Measurements from ENCODE around the gene LKAAEAR1. TPM values are rescaled to one million over a fixed set of nuclear protein-coding genes. Genes with fewer than 3 reads are reported as not detected.

LKAAEAR1 gene
- total and polyA plus RNA-seq, 9 of the 15 experiments (the other 6 are each of a cell fraction or from before 2014, with no cell fraction given) = not detected

DNA sequence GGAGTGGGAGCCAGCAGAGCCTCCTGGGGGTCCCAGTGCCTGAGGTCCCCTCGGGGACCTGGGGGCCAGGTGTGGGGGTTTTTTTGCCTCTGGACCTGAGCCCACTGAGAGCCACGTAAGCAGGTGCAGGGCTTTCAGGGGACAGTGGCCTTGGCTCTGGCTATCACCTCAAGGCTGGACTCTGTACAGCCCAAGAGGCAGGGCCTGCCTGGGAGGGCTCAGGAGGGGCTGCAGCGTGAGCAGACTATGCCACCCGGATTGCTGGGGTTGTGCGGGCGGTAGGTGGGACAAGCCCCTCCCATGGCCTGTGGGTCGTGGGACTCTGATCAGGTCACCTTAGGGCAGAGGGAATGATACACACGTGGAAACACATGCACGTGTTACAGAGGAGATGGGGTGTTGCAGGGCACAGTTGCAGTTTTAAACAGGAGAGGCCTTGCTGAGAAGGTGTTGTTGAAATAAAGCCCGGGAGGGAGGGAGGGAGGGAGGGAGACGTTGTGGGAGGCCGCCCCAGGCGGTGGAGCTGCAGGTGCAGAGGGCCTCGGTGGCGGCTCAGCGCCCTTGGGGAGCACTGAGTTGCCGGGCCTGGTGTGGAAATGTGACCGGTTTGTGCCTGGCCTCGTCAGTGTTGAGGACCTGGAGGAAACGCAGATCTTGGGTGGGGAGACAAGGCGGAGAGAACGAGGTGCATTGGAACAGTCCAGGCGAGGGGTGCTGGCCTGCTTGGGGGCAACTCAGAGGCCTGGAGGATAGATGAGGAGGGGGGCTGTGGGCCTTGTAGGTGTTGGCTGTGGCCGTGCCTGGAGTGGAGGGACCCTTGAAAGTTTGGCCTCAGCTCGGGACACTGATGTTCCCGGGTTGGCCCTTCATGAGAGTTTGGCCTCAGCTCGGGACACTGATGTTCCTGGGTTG, 18.9 kb downstream of the LKAAEAR1 start (continued):
- no peak for TF ChIP-seq DIDO1 (tag; IDR thresholded peaks at IDR 0.05; ENCODE audit: low read depth)
- TF ChIP-seq ZNF586 (CRISPR knock-in tag; conservative IDR thresholded peaks at IDR 0.05) = no peak
- TF ChIP-seq ZNF436 (CRISPR knock-in tag; IDR thresholded peaks at IDR 0.05) = no peak
- TF ChIP-seq, protein P1, sequence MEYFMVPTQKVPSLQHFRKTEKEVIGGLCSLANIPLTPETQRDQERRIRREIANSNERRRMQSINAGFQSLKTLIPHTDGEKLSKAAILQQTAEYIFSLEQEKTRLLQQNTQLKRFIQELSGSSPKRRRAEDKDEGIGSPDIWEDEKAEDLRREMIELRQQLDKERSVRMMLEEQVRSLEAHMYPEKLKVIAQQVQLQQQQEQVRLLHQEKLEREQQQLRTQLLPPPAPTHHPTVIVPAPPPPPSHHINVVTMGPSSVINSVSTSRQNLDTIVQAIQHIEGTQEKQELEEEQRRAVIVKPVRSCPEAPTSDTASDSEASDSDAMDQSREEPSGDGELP (CRISPR knock-in tag; IDR thresholded peaks at IDR 0.05; ENCODE audit: borderline replicate concordance) = 0 out of 2 replicates have a peak, but pooled peaks have one; percentile 36
- TF ChIP-seq PML (IDR thresholded peaks at IDR 0.05; ENCODE audit: low read length) = no peak
- TF ChIP-seq, protein P2, sequence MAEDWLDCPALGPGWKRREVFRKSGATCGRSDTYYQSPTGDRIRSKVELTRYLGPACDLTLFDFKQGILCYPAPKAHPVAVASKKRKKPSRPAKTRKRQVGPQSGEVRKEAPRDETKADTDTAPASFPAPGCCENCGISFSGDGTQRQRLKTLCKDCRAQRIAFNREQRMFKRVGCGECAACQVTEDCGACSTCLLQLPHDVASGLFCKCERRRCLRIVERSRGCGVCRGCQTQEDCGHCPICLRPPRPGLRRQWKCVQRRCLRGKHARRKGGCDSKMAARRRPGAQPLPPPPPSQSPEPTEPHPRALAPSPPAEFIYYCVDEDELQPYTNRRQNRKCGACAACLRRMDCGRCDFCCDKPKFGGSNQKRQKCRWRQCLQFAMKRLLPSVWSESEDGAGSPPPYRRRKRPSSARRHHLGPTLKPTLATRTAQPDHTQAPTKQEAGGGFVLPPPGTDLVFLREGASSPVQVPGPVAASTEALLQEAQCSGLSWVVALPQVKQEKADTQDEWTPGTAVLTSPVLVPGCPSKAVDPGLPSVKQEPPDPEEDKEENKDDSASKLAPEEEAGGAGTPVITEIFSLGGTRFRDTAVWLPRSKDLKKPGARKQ (CRISPR knock-in tag; IDR thresholded peaks at IDR 0.05) = no peak
- TF ChIP-seq SIN3B (IDR thresholded peaks at IDR 0.05; ENCODE audit: low read depth) = no peak
- TF ChIP-seq RUNX1 (IDR thresholded peaks at IDR 0.05; ENCODE audit: low read depth) = no peak
- TF ChIP-seq SMARCB1 (IDR thresholded peaks at IDR 0.05; ENCODE audit: insufficient read length, low read depth) = no peak
- TF ChIP-seq, protein P3, sequence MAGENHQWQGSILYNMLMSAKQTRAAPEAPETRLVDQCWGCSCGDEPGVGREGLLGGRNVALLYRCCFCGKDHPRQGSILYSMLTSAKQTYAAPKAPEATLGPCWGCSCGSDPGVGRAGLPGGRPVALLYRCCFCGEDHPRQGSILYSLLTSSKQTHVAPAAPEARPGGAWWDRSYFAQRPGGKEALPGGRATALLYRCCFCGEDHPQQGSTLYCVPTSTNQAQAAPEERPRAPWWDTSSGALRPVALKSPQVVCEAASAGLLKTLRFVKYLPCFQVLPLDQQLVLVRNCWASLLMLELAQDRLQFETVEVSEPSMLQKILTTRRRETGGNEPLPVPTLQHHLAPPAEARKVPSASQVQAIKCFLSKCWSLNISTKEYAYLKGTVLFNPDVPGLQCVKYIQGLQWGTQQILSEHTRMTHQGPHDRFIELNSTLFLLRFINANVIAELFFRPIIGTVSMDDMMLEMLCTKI (IDR thresholded peaks at IDR 0.05; ENCODE audit: partially characterized antibody) = no peak
- no peak for TF ChIP-seq BHLHE40 (IDR thresholded peaks at IDR 0.05; ENCODE audit: low read length)
- TF ChIP-seq, protein P4, sequence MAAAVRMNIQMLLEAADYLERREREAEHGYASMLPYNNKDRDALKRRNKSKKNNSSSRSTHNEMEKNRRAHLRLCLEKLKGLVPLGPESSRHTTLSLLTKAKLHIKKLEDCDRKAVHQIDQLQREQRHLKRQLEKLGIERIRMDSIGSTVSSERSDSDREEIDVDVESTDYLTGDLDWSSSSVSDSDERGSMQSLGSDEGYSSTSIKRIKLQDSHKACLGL (CRISPR knock-in tag; IDR thresholded peaks at IDR 0.05; ENCODE audit: borderline replicate concordance, poor library complexity, severe bottlenecking) = no peak
- no peak for TF ChIP-seq ZNF408 (CRISPR knock-in tag; IDR thresholded peaks at IDR 0.05; ENCODE audit: low read depth)
- TF ChIP-seq, protein P5, sequence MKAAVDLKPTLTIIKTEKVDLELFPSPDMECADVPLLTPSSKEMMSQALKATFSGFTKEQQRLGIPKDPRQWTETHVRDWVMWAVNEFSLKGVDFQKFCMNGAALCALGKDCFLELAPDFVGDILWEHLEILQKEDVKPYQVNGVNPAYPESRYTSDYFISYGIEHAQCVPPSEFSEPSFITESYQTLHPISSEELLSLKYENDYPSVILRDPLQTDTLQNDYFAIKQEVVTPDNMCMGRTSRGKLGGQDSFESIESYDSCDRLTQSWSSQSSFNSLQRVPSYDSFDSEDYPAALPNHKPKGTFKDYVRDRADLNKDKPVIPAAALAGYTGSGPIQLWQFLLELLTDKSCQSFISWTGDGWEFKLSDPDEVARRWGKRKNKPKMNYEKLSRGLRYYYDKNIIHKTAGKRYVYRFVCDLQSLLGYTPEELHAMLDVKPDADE (conservative IDR thresholded peaks at IDR 0.05; ENCODE audit: control insufficient read depth, low read depth, low read length) = no peak
- TF ChIP-seq NR3C1 (CRISPR knock-in tag; IDR thresholded peaks at IDR 0.05) = no peak
- TF ChIP-seq JUN (IDR thresholded peaks at IDR 0.05; ENCODE audit: borderline replicate concordance, low read depth, low read length) = no peak
- TF ChIP-seq JUN (CRISPR knock-in tag; IDR thresholded peaks at IDR 0.05; ENCODE audit: borderline replicate concordance) = 0 out of 2 replicates have a peak, but pooled peaks have one; percentile 12
- TF ChIP-seq, protein P6, sequence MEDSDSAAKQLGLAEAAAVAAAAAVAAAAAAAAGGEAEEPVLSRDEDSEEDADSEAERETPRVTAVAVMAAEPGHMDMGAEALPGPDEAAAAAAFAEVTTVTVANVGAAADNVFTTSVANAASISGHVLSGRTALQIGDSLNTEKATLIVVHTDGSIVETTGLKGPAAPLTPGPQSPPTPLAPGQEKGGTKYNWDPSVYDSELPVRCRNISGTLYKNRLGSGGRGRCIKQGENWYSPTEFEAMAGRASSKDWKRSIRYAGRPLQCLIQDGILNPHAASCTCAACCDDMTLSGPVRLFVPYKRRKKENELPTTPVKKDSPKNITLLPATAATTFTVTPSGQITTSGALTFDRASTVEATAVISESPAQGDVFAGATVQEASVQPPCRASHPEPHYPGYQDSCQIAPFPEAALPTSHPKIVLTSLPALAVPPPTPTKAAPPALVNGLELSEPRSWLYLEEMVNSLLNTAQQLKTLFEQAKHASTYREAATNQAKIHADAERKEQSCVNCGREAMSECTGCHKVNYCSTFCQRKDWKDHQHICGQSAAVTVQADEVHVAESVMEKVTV (CRISPR knock-in tag; IDR thresholded peaks at IDR 0.05) = no peak
- TF ChIP-seq RCOR1 (IDR thresholded peaks at IDR 0.05; ENCODE audit: borderline replicate concordance in 1 of 2, low read depth in 2 of 2, low read length in 2 of 2) = no peak
- no peak for TF ChIP-seq SAFB (IDR thresholded peaks at IDR 0.05; ENCODE audit: borderline replicate concordance, low read depth, low read length)

Data from K562 (cell line).